ENCODE data around the gene SHISAL1. TPM values are rescaled to one million over a fixed set of nuclear protein-coding genes. Genes with fewer than 3 reads are reported as not detected.

Gene SHISAL1
- total RNA-seq, 2 donors from 2014 or later, result 9.8 to 12.7 TPM

Other genes starting within 250 kb of the SHISAL1 start
- gene PARVG, start 132.0 kb downstream of the SHISAL1 start, total RNA-seq, result 10 to 100 TPM in 1 of 2 donors, 1 to 10 TPM in 1; 9.8 to 14.7 TPM
- 10 to 100 TPM; 18.2 to 21.1 TPM for gene RTL6, start 185.3 kb upstream of the SHISAL1 start, total RNA-seq

Measured in posterior vena cava (tissue), 2 donors.